ENCODE data around the gene PRRC2C. TPM values are rescaled to one million over a fixed set of nuclear protein-coding genes. Genes with fewer than 3 reads are reported as not detected.

Gene PRRC2C
- total and polyA plus RNA-seq, 2 donors (not counting 1 experiment from before 2014, with no cell fraction given): 48.5 to 50.4 TPM

GRCh38 chr1:171507435-171507834 lies 22.1 kb downstream of the PRRC2C start:
- Histone ChIP-seq H3K4me3 (replicated peaks in 1 of 4; ENCODE audit: control extremely low read depth in 1 of 4, insufficient read depth in 1 of 4, low read depth in 3 of 4, low read length in 4 of 4) (no peak overlapping the region), H3K27ac (ENCODE audit: insufficient read depth, low read length) (no peak overlapping the region), H3K4me2 (ENCODE audit: extremely low read depth, insufficient read depth, low read length) (no peak overlapping the region), H3K4me1 (ENCODE audit: control insufficient read depth, extremely low read depth, insufficient read depth, low read length) (no peaks in the 10 kb centered on the region), H3K36me3 (ENCODE audit: control insufficient read depth, insufficient read depth, low read length) (no peaks in the 10 kb centered on the region), H3K9me3 (ENCODE audit: control insufficient read depth, insufficient read depth, low read depth, low read length) (no peaks in the 10 kb centered on the region), H3K79me2 (ENCODE audit: control insufficient read depth, insufficient read depth, low read length) (peaks cover 98% of the 10 kb centered on the region), H3K9ac (ENCODE audit: insufficient read depth, low read length) (no peak overlapping the region), H4K20me1 (ENCODE audit: control insufficient read depth, extremely low read depth, insufficient read depth, low read length) (peaks cover 2% of the 10 kb centered on the region), H3K27me3 (ENCODE audit: control insufficient read depth, insufficient read depth, low read length) (no peaks in the 10 kb centered on the region), H2AFZ (ENCODE audit: low read length) (no peak overlapping the region)
- TF ChIP-seq CTCF (conservative IDR thresholded peaks at IDR 0.05 in 1 of 2, IDR thresholded peaks at IDR 0.05 in 1 of 2; ENCODE audit: low read depth in 1 of 2, low read length in 2 of 2): no peak
- no peak for DNase-seq (ENCODE audit: low read depth in 2 of 2)

GRCh38 chr1:171509191-171509590 lies 23.9 kb downstream of the PRRC2C start:
- no peaks in the 10 kb centered on the region for H3K4me1 ChIP-seq (ENCODE audit: control insufficient read depth, extremely low read depth, insufficient read depth, low read length)
- TF ChIP-seq CTCF (conservative IDR thresholded peaks at IDR 0.05 in 1 of 2, IDR thresholded peaks at IDR 0.05 in 1 of 2; ENCODE audit: low read depth in 1 of 2, low read length in 2 of 2) (no peak), EZH2 (IDR thresholded peaks at IDR 0.05; ENCODE audit: low read length, missing control alignments) (no peak)
- peaks cover 97% of the 10 kb centered on the region for H3K79me2 ChIP-seq (ENCODE audit: control insufficient read depth, insufficient read depth, low read length)
- no peak overlapping the region for H2AFZ ChIP-seq (ENCODE audit: low read length)
- H3K4me2 ChIP-seq (ENCODE audit: extremely low read depth, insufficient read depth, low read length): no peak overlapping the region
- no peaks in the 10 kb centered on the region for H3K27me3 ChIP-seq (ENCODE audit: control insufficient read depth, insufficient read depth, low read length)
- no peaks in the 10 kb centered on the region for H3K9me3 ChIP-seq (ENCODE audit: control insufficient read depth, insufficient read depth, low read depth, low read length)
- no peak overlapping the region for H3K27ac ChIP-seq (ENCODE audit: insufficient read depth, low read length)
- peaks cover 3% of the 10 kb centered on the region for H3K36me3 ChIP-seq (ENCODE audit: control insufficient read depth, insufficient read depth, low read length)
- peaks cover 3% of the 10 kb centered on the region for H4K20me1 ChIP-seq (ENCODE audit: control insufficient read depth, extremely low read depth, insufficient read depth, low read length)
- no peak overlapping the region for H3K9ac ChIP-seq (ENCODE audit: insufficient read depth, low read length)
- no peak overlapping the region for H3K4me3 ChIP-seq (replicated peaks in 1 of 4; ENCODE audit: control extremely low read depth in 1 of 4, insufficient read depth in 1 of 4, low read depth in 3 of 4, low read length in 4 of 4)
- DNase-seq (ENCODE audit: low read depth in 2 of 2): peak in 1 of 2 donors; percentile 46

GRCh38 chr1:171513743-171514142 lies 28.4 kb downstream of the PRRC2C start:
- H3K79me2 ChIP-seq (ENCODE audit: control insufficient read depth, insufficient read depth, low read length): peaks cover 71% of the 10 kb centered on the region
- peaks cover 14% of the 10 kb centered on the region for H3K36me3 ChIP-seq (ENCODE audit: control insufficient read depth, insufficient read depth, low read length)
- H3K9ac ChIP-seq (ENCODE audit: insufficient read depth, low read length): no peak overlapping the region
- no peaks in the 10 kb centered on the region for H3K9me3 ChIP-seq (ENCODE audit: control insufficient read depth, insufficient read depth, low read depth, low read length)
- peaks cover 1% of the 10 kb centered on the region for H4K20me1 ChIP-seq (ENCODE audit: control insufficient read depth, extremely low read depth, insufficient read depth, low read length)
- no peaks in the 10 kb centered on the region for H3K27me3 ChIP-seq (ENCODE audit: control insufficient read depth, insufficient read depth, low read length)
- H3K4me1 ChIP-seq (ENCODE audit: control insufficient read depth, extremely low read depth, insufficient read depth, low read length): no peaks in the 10 kb centered on the region
- no peak overlapping the region for H2AFZ ChIP-seq (ENCODE audit: low read length)
- no peak overlapping the region for H3K4me3 ChIP-seq (replicated peaks in 1 of 4; ENCODE audit: control extremely low read depth in 1 of 4, insufficient read depth in 1 of 4, low read depth in 3 of 4, low read length in 4 of 4)
- DNase-seq (ENCODE audit: low read depth in 2 of 2): no peak
- H3K4me2 ChIP-seq (ENCODE audit: extremely low read depth, insufficient read depth, low read length): no peak overlapping the region
- no peak for TF ChIP-seq CTCF (conservative IDR thresholded peaks at IDR 0.05 in 1 of 2, IDR thresholded peaks at IDR 0.05 in 1 of 2; ENCODE audit: low read depth in 1 of 2, low read length in 2 of 2)
- no peak for TF ChIP-seq EZH2 (IDR thresholded peaks at IDR 0.05; ENCODE audit: low read length, missing control alignments)
- H3K27ac ChIP-seq (ENCODE audit: insufficient read depth, low read length): no peak overlapping the region

All from fibroblast of lung (primary cell).